ENCODE results near the gene COG6.

COG6 gene

GRCh38 chr13:39767791-39768517, 112.5 kb downstream of the COG6 start:
- no peak for DNase-seq

- DNase-seq, result no peak
Measured at GRCh38 chr13:39768962-39769361, 113.5 kb downstream of the COG6 start.

GRCh38 chr13:39770221-39771090, 115.0 kb downstream of the COG6 start:
- no peak for DNase-seq

- no peak for DNase-seq
Measured at GRCh38 chr13:39773833-39774232, 118.4 kb downstream of the COG6 start.

GRCh38 chr13:39776439-39776838, 121.0 kb downstream of the COG6 start:
- no peak for DNase-seq

GRCh38 chr13:39777021-39777420, 121.6 kb downstream of the COG6 start:
- DNase-seq, result no peak

GRCh38 chr13:39777527-39778061, 122.1 kb downstream of the COG6 start:
- peak in 1 of 51 donors; percentile 5 for DNase-seq

GRCh38 chr13:39779337-39780265, 124.1 kb downstream of the COG6 start:
- DNase-seq, result no peak

- DNase-seq, result no peak
Measured at GRCh38 chr13:39780711-39781110, 125.2 kb downstream of the COG6 start.

- peak in 1 of 51 donors; percentile 9 for DNase-seq
Measured at GRCh38 chr13:39781381-39781780, 125.9 kb downstream of the COG6 start.

GRCh38 chr13:39783051-39783450, 127.6 kb downstream of the COG6 start:
- no peak for DNase-seq

GRCh38 chr13:39784347-39784746, 128.9 kb downstream of the COG6 start:
- no peak for DNase-seq

GRCh38 chr13:39786091-39786490, 130.6 kb downstream of the COG6 start:
- no peak for DNase-seq

GRCh38 chr13:39787086-39787487, 131.6 kb downstream of the COG6 start:
- DNase-seq, result no peak

- DNase-seq, result no peak
Measured at GRCh38 chr13:39788102-39788501, 132.6 kb downstream of the COG6 start.

GRCh38 chr13:39789451-39789850, 134.0 kb downstream of the COG6 start:
- DNase-seq, result no peak

Measured in hypothalamus (tissue), 51 donors.